HEK293T (cell line): Measurements from ENCODE around the gene IGLL1.
"Not testable (repeated sequence)": the region's sequence is repeated elsewhere in the genome, so short reads cannot be mapped to it uniquely, and the experiment has no call there.

Experiments used
- CTCF ChIA-PET: fragments of 350-600 bp; formaldehyde crosslinking; extraction: SDS; loops from one replicate; lab custom pipeline; 2021; ENCODE audit warnings: antibody characterized with exemption, inconsistent platforms; lab: Yijun Ruan, JAX
- POLR2A ChIA-PET: fragments of 350-600 bp; formaldehyde crosslinking; extraction: SDS; loops from one replicate; lab custom pipeline; 2020; ENCODE audit warnings: antibody characterized with exemption, inconsistent platforms; lab: Yijun Ruan, JAX
- DNase-seq: peaks from one replicate; pipeline ENCODE4 v3.0.0; 2012; ENCODE audit warnings: mixed read lengths; ENCODE audit errors: extremely low spot score
- ARNT ChIP-seq: fragments of 450-650 bp; IDR thresholded peaks from 2 replicates; pipeline ENCODE4 v1.6.1; 2017; ENCODE audit warnings: mild to moderate bottlenecking
- BHLHE40 ChIP-seq: fragments of 450-650 bp; IDR thresholded peaks from 2 replicates; pipeline ENCODE4 v1.6.1; 2016; ENCODE audit warnings: mild to moderate bottlenecking, moderate library complexity, borderline replicate concordance
- CTBP1 ChIP-seq: fragments of 450-650 bp; IDR thresholded peaks from 2 replicates; pipeline ENCODE4 v1.6.1; 2016; ENCODE audit warnings: borderline replicate concordance
- ELF4 ChIP-seq: fragments of 450-650 bp; IDR thresholded peaks from 2 replicates; pipeline ENCODE4 v1.6.1; 2017; ENCODE audit warnings: antibody characterized with exemption
- FOXA1 ChIP-seq: fragments of 450-650 bp; IDR thresholded peaks from 2 replicates; pipeline ENCODE4 v1.6.1; 2016; ENCODE audit warnings: mild to moderate bottlenecking
- FOXK2 ChIP-seq: fragments of 450-650 bp; IDR thresholded peaks from 2 replicates; pipeline ENCODE4 v1.6.1; 2016; ENCODE audit warnings: mild to moderate bottlenecking
- FOXM1 ChIP-seq: fragments of 450-650 bp; IDR thresholded peaks from 2 replicates; pipeline ENCODE4 v1.6.1; 2017; ENCODE audit warnings: mild to moderate bottlenecking, borderline replicate concordance
- HDGF ChIP-seq: fragments of 450-650 bp; IDR thresholded peaks from 2 replicates; pipeline ENCODE4 v1.6.1; 2017; ENCODE audit warnings: antibody characterized with exemption, borderline replicate concordance
- L3MBTL2 ChIP-seq: fragments of 450-650 bp; conservative IDR thresholded peaks from 2 replicates; pipeline ENCODE4 v1.6.1; 2016; ENCODE audit warnings: mild to moderate bottlenecking
- LEF1 ChIP-seq: fragments of 450-650 bp; IDR thresholded peaks from 2 replicates; pipeline ENCODE4 v1.6.1; 2017; ENCODE audit warnings: mild to moderate bottlenecking, borderline replicate concordance
- NFRKB ChIP-seq: fragments of 450-650 bp; IDR thresholded peaks from 2 replicates; pipeline ENCODE4 v1.6.1; 2016; ENCODE audit warnings: mild to moderate bottlenecking, moderate library complexity
- PKNOX1 ChIP-seq: fragments of 450-650 bp; IDR thresholded peaks from 2 replicates; pipeline ENCODE4 v1.6.1; 2016
- SP1 ChIP-seq: fragments of 450-650 bp; IDR thresholded peaks from 2 replicates; pipeline ENCODE4 v1.6.1; 2017
- SUZ12 ChIP-seq: fragments of 450-650 bp; IDR thresholded peaks from 2 replicates; pipeline ENCODE4 v1.6.1; 2016; ENCODE audit warnings: mild to moderate bottlenecking
- TARDBP ChIP-seq: fragments of 450-650 bp; IDR thresholded peaks from 2 replicates; pipeline ENCODE4 v1.6.1; 2016
- ZNF384 ChIP-seq: fragments of 450-650 bp; IDR thresholded peaks from 2 replicates; pipeline ENCODE4 v1.6.1; 2016

IGLL1 gene

DNA sequence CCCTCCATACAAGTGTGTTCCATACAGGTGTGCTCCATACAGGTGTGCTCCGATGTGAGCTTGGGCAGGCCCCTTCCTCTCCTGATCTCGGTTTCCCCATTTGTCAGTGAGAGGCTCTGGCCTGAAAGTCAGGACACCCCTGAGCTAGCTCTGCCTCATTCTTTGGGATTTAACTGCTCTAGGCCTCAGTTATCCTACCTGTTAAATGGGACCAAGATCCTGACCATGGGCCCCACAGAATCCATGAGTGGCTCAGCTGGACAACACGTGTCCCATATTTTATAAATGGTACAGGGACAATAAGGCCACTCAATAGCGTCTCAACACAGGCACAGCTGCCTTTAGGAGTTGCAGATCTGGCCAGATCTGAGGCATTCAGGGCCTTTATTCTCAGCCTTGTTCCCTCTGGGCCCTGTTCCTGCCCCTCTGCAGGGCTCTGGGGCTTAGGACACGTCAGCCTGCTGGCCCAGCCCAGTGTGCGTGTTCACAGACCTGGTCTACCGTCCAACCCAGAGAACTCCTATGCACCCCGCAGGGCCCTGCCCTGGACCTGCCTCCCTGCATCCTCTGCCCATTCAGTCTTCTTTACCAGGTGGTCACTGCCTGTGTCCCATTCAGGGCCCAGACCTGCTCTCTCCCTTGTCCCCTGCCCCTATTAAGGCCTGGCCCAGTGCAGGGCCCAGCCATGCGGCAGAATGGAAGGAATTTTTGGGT lies 18.9 kb upstream of the IGLL1 start:
- no peak for TF ChIP-seq FOXK2
- no peak for TF ChIP-seq FOXA1
- no peak for TF ChIP-seq ELF4
- TF ChIP-seq SUZ12 = no peak
- TF ChIP-seq SP1 = no peak
- TF ChIP-seq HDGF = no peak
- no peak for TF ChIP-seq PKNOX1
- no peak for TF ChIP-seq L3MBTL2
- no peak for TF ChIP-seq FOXM1
- no peak for TF ChIP-seq CTBP1
- TF ChIP-seq NFRKB = no peak
- no peak for TF ChIP-seq TARDBP
- no peak for TF ChIP-seq ARNT
- no peak for TF ChIP-seq ZNF384
- no peak for TF ChIP-seq BHLHE40
- TF ChIP-seq LEF1 = no peak
- ChIA-PET CTCF (interaction anchor here (1.1 kb wide), 1 partner anchor 8 kb away, joined by 3 read pairs; no protein-coding TSS in a partner anchor), POLR2A (interaction anchor here (0.9 to 1.7 kb wide), 2 partner anchors 9 to 258 kb away, joined by 3 to 5 read pairs; partner anchors contain the start of gene SLC2A11)
- no peak for DNase-seq

DNA sequence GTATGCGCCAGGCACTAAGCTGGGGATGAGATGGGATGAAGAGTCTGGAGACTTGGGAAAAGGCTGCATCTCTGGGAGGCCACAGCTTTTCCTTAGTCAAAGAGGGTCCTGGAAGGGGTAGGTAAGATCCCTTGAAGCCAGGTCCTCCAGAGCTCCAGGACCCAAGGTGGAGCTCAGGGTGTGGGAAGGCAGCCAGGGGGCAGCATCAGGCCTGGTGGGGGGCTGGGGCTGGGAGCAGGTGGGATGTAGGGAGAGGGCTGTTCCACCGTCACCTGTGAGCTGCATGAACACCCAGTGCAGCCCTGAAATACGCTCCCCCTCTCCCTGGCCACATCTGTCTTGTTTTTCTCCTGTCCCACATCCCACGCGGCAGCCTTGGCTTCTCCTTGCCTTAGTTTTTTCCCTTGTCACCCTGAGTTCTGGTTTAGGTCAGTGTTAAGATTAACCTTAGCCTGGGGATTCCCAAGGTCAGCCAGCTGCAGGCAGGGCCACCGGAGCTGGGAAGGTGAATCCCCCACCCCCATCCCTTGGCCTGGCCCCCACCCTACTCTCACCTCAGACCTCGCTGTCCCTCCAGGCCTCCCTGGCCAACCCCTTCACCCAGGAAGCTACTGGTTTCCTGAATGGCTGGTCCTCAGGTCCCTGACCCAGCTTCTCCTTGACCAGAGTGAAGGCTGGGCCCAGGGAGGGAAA lies 17.6 kb upstream of the IGLL1 start:
- POLR2A ChIA-PET = interaction anchor here (0.9 kb wide), 1 partner anchor 10 kb away, joined by 3 read pairs; no protein-coding TSS in a partner anchor
- not testable (repeated sequence) for DNase-seq

GRCh38 chr22:23595904-23596303 lies 15.8 kb upstream of the IGLL1 start:
- DNase-seq = not testable (repeated sequence)
- ChIA-PET POLR2A (interaction anchor here (0.6 kb wide), 1 partner anchor 10 kb away, joined by 3 read pairs; no protein-coding TSS in a partner anchor), CTCF (interaction anchor here (1.3 kb wide), 1 partner anchor 13 kb away, joined by 3 read pairs; no protein-coding TSS in a partner anchor)

More for the DNA sequence above, 17.6 kb upstream of the IGLL1 start:
- CTCF ChIA-PET = not testable (repeated sequence)

DNA sequence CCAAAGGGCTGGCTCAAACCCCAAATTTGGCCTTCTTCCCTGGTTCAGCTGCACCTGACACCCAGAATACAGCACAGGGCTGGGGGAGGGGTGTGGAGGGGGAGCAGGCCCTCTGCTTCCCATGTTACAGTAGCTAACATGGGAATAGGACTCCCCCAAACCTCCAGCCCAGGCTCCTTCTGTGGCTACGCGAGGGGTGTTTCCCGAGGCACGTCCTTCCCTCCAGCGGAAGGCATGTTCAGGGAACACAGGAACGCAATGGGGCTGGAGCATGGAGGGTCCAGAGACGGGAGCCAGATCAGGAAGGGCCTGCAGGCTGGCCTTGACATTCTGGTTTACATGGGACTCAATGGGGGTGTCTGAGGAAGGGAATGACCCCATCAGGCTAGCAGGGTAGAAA lies 11.8 kb upstream of the IGLL1 start:
- ChIA-PET CTCF (interaction anchor here (0.5 to 2.0 kb wide), 12 partner anchors 8 to 904 kb away, joined by 3 to 12 read pairs (median 5); partner anchors contain the start of gene IGLL1), POLR2A (no interaction called here)
- TF ChIP-seq ELF4 = no peak
- no peak for TF ChIP-seq L3MBTL2
- no peak for TF ChIP-seq FOXA1
- no peak for TF ChIP-seq CTBP1
- TF ChIP-seq HDGF = no peak
- TF ChIP-seq NFRKB = no peak
- TF ChIP-seq SUZ12 = no peak
- DNase-seq = no peak

GRCh38 chr22:23591201-23591791 lies 11.2 kb upstream of the IGLL1 start:
- DNase-seq = peak; percentile 89
- TF ChIP-seq HDGF (no peak), LEF1 (no peak), FOXA1 (no peak), ARNT (no peak), TARDBP (no peak), NFRKB (no peak), PKNOX1 (no peak), ELF4 (no peak), FOXK2 (no peak), SP1 (no peak), CTBP1 (no peak)
- POLR2A ChIA-PET = no interaction called here
- CTCF ChIA-PET = interaction anchor here (0.5 to 2.0 kb wide), 13 partner anchors 8 to 903 kb away, joined by 3 to 12 read pairs (median 5); partner anchors contain the start of gene IGLL1

DNA sequence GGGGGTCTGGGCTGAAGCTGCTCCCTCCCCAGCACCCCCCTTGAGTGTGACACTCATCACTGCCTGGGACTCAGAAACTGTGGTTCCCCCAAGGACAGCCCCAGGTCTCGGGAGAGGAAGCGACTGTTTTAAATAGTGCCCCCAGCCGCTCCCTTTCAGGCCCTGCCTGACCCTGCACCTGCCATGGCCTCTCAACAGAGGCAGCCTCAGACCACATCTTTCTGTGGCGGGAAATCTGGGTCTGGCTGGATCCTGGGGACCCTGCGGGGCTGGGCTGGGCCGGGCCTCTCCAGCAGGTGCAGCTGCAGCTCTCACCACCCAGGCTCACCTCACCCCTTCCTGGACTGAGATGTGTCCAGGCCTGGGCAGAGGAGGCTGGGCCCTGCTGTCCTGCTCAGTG lies 3.7 kb upstream of the IGLL1 start:
- no peak for DNase-seq
- TF ChIP-seq PKNOX1 = no peak
- no peak for TF ChIP-seq CTBP1
- TF ChIP-seq ARNT = no peak
- CTCF ChIA-PET = interaction anchor here (1.3 kb wide), 1 partner anchor 7 kb away, joined by 6 read pairs; no protein-coding TSS in a partner anchor
- POLR2A ChIA-PET = no interaction called here
